A673 (cell line): ENCODE data around the gene TACC3. TPM values are rescaled to one million over a fixed set of nuclear protein-coding genes. Genes with fewer than 3 reads are reported as not detected.

Experiments used
- BruUV-seq: library from RNA; stranded (reverse); fragments of 400-500 nt; replicated peaks from 2 replicates; lab custom pipeline; 2021; lab: Mats Ljungman, UMichigan
- CTCF ChIA-PET: fragments of 300-600 bp; sonication (Branson Sonifier 250); formaldehyde crosslinking; loops from one replicate; lab custom pipeline; 2022; ENCODE audit warnings: antibody characterized with exemption; lab: Charles Lee
- POLR2A ChIA-PET: fragments of 300-600 bp; sonication (Branson Sonifier 250); formaldehyde crosslinking; loops from one replicate; lab custom pipeline; 2022; ENCODE audit warnings: antibody characterized with exemption; ENCODE audit not compliant: low non-redundant PET; lab: Charles Lee
- DNase-seq: peaks from one replicate; pipeline ENCODE4 v3.0.0-alpha.2; 2015; ENCODE audit warnings: low spot score
- H3K27ac ChIP-seq: fragments of 200-600 bp; sonication (generic); 2 replicates; pipeline ENCODE4 v1.5.1; 2016; ENCODE audit warnings: mixed run types, low read depth, mild to moderate bottlenecking, mixed read lengths, antibody characterized with exemption, low read length; ENCODE audit not compliant: poor library complexity, severe bottlenecking
- H3K27me3 ChIP-seq: fragments of 200-600 bp; sonication (generic); replicated peaks from 2 replicates; pipeline ENCODE4 v1.6.1; 2017; ENCODE audit warnings: mixed run types, low read depth, mild to moderate bottlenecking, mixed read lengths, antibody characterized with exemption, low read length; ENCODE audit not compliant: insufficient read depth, poor library complexity
- H3K36me3 ChIP-seq: fragments of 200-600 bp; sonication (generic); 2 replicates; pipeline ENCODE4 v1.6.1; 2016; ENCODE audit warnings: mixed run types, mild to moderate bottlenecking, mixed read lengths, antibody characterized with exemption, low read length; ENCODE audit not compliant: insufficient read depth, poor library complexity, severe bottlenecking
- H3K4me1 ChIP-seq: fragments of 200-600 bp; sonication (generic); 2 replicates; pipeline ENCODE4 v1.6.1; 2017; ENCODE audit warnings: mixed run types, mild to moderate bottlenecking, mixed read lengths, antibody characterized with exemption, low read length; ENCODE audit not compliant: insufficient read depth, poor library complexity, severe bottlenecking
- H3K4me3 ChIP-seq: fragments of 200-600 bp; sonication (generic); 2 replicates; pipeline ENCODE4 v1.5.1; 2016; ENCODE audit warnings: low read depth, mixed run types, mild to moderate bottlenecking, mixed read lengths, low read length; ENCODE audit not compliant: poor library complexity, severe bottlenecking
- H3K9me3 ChIP-seq: fragments of 200-600 bp; sonication (generic); 2 replicates; pipeline ENCODE4 v1.6.1; 2016; ENCODE audit warnings: mixed run types, low read depth, mild to moderate bottlenecking, mixed read lengths, antibody characterized with exemption, low read length; ENCODE audit not compliant: poor library complexity, severe bottlenecking
- CTCF ChIP-seq: fragments of 300-800, 200-600 bp; sonication (generic); conservative IDR thresholded peaks from 2 replicates; pipeline ENCODE4 v1.5.1; 2017; ENCODE audit warnings: low read depth, mild to moderate bottlenecking, antibody characterized with exemption, low read length, moderate library complexity, mixed read lengths
- EZH2 ChIP-seq: fragments of 200-600 bp; sonication (generic); IDR thresholded peaks from 2 replicates; pipeline ENCODE4 v1.6.1; 2017; ENCODE audit warnings: borderline replicate concordance, low read depth, mild to moderate bottlenecking, mixed read lengths, antibody characterized with exemption, low read length; ENCODE audit not compliant: poor library complexity, severe bottlenecking
- intact Hi-C: fragments of 100-400 bp; cut with micrococcal nuclease; formaldehyde crosslinking; loops from one replicate; pipeline ENCODE4 v1.10.0; 2022; ENCODE audit not compliant: unreplicated experiment
- total RNA-seq: library from RNA; stranded (reverse); gene quantifications from 2 replicates; pipeline ENCODE4 v1.2.3, GENCODE V29; 2021

The TACC3 gene
- total RNA-seq, 1 experiment from 2014 or later: 246 TPM

- no peak for TF ChIP-seq EZH2
- no peak for TF ChIP-seq CTCF
- POLR2A ChIA-PET: no interaction called here
- Histone ChIP-seq H3K4me3 (no peak overlapping the region), H3K9me3 (no peaks in the 10 kb centered on the region), H3K27me3 (no peaks in the 10 kb centered on the region), H3K36me3 (no peaks in the 10 kb centered on the region), H3K4me1 (peaks cover 4% of the 10 kb centered on the region), H3K27ac (no peak overlapping the region)
- BruUV-seq: no TSS peak
- CTCF ChIA-PET: no interaction called here
- intact Hi-C loops: no loop called here
- DNase-seq: no peak
Observed at GRCh38 chr4:1761130-1761689, 39.9 kb downstream of the TACC3 start.

GRCh38 chr4:1762264-1763010, 41.1 kb downstream of the TACC3 start:
- Histone ChIP-seq H3K27me3 (no peaks in the 10 kb centered on the region), H3K36me3 (no peaks in the 10 kb centered on the region), H3K4me1 (peaks cover 10% of the 10 kb centered on the region), H3K27ac (no peak overlapping the region), H3K9me3 (no peaks in the 10 kb centered on the region), H3K4me3 (no peak overlapping the region)
- TF ChIP-seq CTCF: no peak
- no peak for TF ChIP-seq EZH2
- ChIA-PET POLR2A (no interaction called here), CTCF (no interaction called here)
- no peak for DNase-seq
- intact Hi-C loops: no loop called here
- BruUV-seq: no TSS peak

- H3K4me3 ChIP-seq: no peak overlapping the region
- H3K36me3 ChIP-seq: no peaks in the 10 kb centered on the region
- H3K27ac ChIP-seq: no peak overlapping the region
- no peaks in the 10 kb centered on the region for H3K9me3 ChIP-seq
- no peak for TF ChIP-seq CTCF
- TF ChIP-seq EZH2: no peak
- peaks cover 10% of the 10 kb centered on the region for H3K4me1 ChIP-seq
- H3K27me3 ChIP-seq: no peaks in the 10 kb centered on the region
- no TSS peak for BruUV-seq
- ChIA-PET CTCF (no interaction called here), POLR2A (no interaction called here)
- no peak for DNase-seq
- intact Hi-C loops: no loop called here
Observed at GRCh38 chr4:1763070-1763549, 41.8 kb downstream of the TACC3 start.
